Measurements from ENCODE around the gene ERMARD. TPM values are rescaled to one million over a fixed set of nuclear protein-coding genes. Genes with fewer than 3 reads are reported as not detected.

ERMARD gene
- total RNA-seq, 1 experiment from 2014 or later: 13.6 TPM

DNA sequence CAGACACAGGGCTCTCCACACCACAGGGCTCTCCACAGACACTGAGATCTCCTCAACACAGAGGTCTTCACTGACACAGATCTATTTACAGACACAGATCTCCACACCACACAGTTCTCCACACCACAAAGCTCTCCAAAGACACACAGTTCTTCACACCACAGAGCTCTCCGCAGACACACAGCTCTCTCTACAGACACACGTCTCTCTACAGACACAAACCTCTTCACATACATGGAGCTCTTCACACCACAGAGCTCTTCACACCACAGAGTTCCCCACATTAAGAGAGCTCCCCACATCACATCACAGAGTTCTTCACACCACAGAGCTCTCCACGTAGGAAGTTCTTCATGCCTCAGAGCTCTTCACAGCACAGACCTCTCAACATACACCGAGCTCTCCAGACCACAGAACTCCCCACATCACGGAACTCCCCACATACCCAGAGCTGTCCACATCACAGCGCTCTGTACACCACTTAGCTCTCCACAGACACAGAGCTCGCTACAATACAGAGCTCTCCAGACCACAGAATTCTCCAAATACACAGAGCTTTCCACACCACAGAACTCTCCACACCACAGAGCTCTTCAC is 53.9 kb downstream of the ERMARD start:
- Histone ChIP-seq H3T11ph (ENCODE audit: low read length) (no peak overlapping the region), H3K9ac (ENCODE audit: extremely low read depth, insufficient read length, low read length) (no peak overlapping the region), H4K91ac (ENCODE audit: insufficient read length, low read depth, low read length) (no peak overlapping the region), H3K23ac (ENCODE audit: insufficient read length, low read depth, low read length) (no peak overlapping the region), H3K14ac (ENCODE audit: insufficient read depth, low read length) (no peak overlapping the region), H2BK20ac (ENCODE audit: low read depth, low read length, poor library complexity, severe bottlenecking) (no peak overlapping the region), H3K18ac (ENCODE audit: insufficient read length, low read depth, low read length) (no peak overlapping the region), H2BK12ac (ENCODE audit: insufficient read length, low read depth, low read length) (no peak overlapping the region), H3K27ac (ENCODE audit: insufficient read length, low read depth, low read length) (no peak overlapping the region), H3K79me2 (ENCODE audit: insufficient read depth, low read length) (no peaks in the 10 kb centered on the region), H3K56ac (ENCODE audit: insufficient read length, low read depth, low read length) (no peak overlapping the region), H3K4me2 (ENCODE audit: insufficient read depth, insufficient read length, low read length) (no peak overlapping the region), H2BK120ac (ENCODE audit: low read depth, low read length, poor library complexity, severe bottlenecking) (no peak overlapping the region), H3K27me3 (ENCODE audit: insufficient read depth, low read length) (0 out of 2 replicates have a peak, but pooled peaks cover 2% of the 10 kb centered on the region), H4K8ac (replicated peaks; ENCODE audit: insufficient read length, low read depth, low read length) (no peak overlapping the region), H2AK5ac (ENCODE audit: insufficient read length, low read length) (no peak overlapping the region), H4K20me1 (ENCODE audit: control insufficient read depth, insufficient read depth, insufficient read length) (no peaks in the 10 kb centered on the region), H3K23me2 (ENCODE audit: insufficient read length, low read depth, low read length, poor library complexity, severe bottlenecking) (no peaks in the 10 kb centered on the region), H3K4ac (ENCODE audit: low read depth, low read length) (no peak overlapping the region), H3K9me3 (ENCODE audit: control insufficient read depth, low read depth, low read length) (no peaks in the 10 kb centered on the region), H2BK15ac (ENCODE audit: low read depth, low read length) (no peak overlapping the region), H2BK5ac (ENCODE audit: insufficient read length, low read length) (no peak overlapping the region), H3K79me1 (ENCODE audit: insufficient read depth, low read depth, low read length, poor library complexity, severe bottlenecking) (no peaks in the 10 kb centered on the region), H4K5ac (ENCODE audit: insufficient read length, low read depth, low read length) (no peak overlapping the region), H3K4me1 (ENCODE audit: insufficient read depth, low read length) (no peaks in the 10 kb centered on the region), H2AFZ (ENCODE audit: low read length) (no peak overlapping the region)
- peaks cover 47% of the 10 kb centered on the region for H3K27me3 Mint-ChIP-seq (ENCODE audit: low read depth)
- no peak for DNase-seq
- no peaks in the 10 kb centered on the region; a peak in 2 of 5 replicates for H3K9me3 Mint-ChIP-seq
- TF ChIP-seq, protein P1, sequence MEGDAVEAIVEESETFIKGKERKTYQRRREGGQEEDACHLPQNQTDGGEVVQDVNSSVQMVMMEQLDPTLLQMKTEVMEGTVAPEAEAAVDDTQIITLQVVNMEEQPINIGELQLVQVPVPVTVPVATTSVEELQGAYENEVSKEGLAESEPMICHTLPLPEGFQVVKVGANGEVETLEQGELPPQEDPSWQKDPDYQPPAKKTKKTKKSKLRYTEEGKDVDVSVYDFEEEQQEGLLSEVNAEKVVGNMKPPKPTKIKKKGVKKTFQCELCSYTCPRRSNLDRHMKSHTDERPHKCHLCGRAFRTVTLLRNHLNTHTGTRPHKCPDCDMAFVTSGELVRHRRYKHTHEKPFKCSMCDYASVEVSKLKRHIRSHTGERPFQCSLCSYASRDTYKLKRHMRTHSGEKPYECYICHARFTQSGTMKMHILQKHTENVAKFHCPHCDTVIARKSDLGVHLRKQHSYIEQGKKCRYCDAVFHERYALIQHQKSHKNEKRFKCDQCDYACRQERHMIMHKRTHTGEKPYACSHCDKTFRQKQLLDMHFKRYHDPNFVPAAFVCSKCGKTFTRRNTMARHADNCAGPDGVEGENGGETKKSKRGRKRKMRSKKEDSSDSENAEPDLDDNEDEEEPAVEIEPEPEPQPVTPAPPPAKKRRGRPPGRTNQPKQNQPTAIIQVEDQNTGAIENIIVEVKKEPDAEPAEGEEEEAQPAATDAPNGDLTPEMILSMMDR (conservative IDR thresholded peaks at IDR 0.05): no peak
- H3K4me3 Mint-ChIP-seq: no peak overlapping the region; a peak in 1 of 5 replicates
- WGBS (ENCODE audit: extremely low coverage, insufficient read length, low lambda C conversion rate): no CpG with 5 or more reads among the region's 7 CpGs
- peaks cover 22 to 23% of the 10 kb centered on the region in 2 experiments for H3K4me1 Mint-ChIP-seq
- no peaks in the 10 kb centered on the region for H3K36me3 Mint-ChIP-seq (ENCODE audit: insufficient read depth in 1 of 3, low read depth in 3 of 3)
- no peak overlapping the region; a peak in 1 of 7 replicates for H3K27ac Mint-ChIP-seq
